Heart right ventricle (tissue), 16 donors: Measurements from ENCODE around the gene GRIK4. TPM values are rescaled to one million over a fixed set of nuclear protein-coding genes. Genes with fewer than 3 reads are reported as not detected.

Experiments
- ATAC-seq, 8 donors: fragments of 200-7000 bp; cut with Tn5 transposase; one replicate each; pipeline ENCODE4 v1.9.1; 2020; ENCODE audit warnings: mild to moderate bottlenecking in 8 of 8, moderate library complexity in 8 of 8, moderate number of reproducible peaks in 1 of 8
- DNase-seq, 2 donors: peaks; one replicate each; pipeline ENCODE4 v3.0.0-alpha.2; 2020
- H3K27ac ChIP-seq, 10 donors: fragments of 200-600 bp; sonication (generic) in 2 of 10; one replicate each; pipeline versions ENCODE4 v1.5.0 to v1.8.0; 2020 to 2022; ENCODE audit warnings: mild to moderate bottlenecking in 3 of 10
- H3K27me3 ChIP-seq, 7 donors: fragments of 200-600 bp; one replicate each; pipeline ENCODE4 v1.8.0; 2021 to 2022; ENCODE audit warnings: mild to moderate bottlenecking in 2 of 7
- H3K36me3 ChIP-seq, 9 donors: fragments of 200-600 bp; sonication (generic) in 1 of 9; one replicate each; pipeline versions ENCODE4 v1.5.0 to v1.8.0; 2020 to 2022; ENCODE audit warnings: mild to moderate bottlenecking in 2 of 9
- H3K4me1 ChIP-seq, 9 donors: fragments of 200-600 bp; sonication (generic) in 1 of 9; one replicate each; pipeline versions ENCODE4 v1.5.0 to v1.8.0; 2020 to 2022; ENCODE audit warnings: mild to moderate bottlenecking in 4 of 9
- H3K4me3 ChIP-seq, 10 donors: fragments of 200-600 bp; sonication (generic) in 2 of 10; one replicate each; pipeline versions ENCODE4 v1.5.0 to v1.8.0; 2020 to 2022; ENCODE audit warnings: mild to moderate bottlenecking in 7 of 10, moderate library complexity in 2 of 10
- H3K9me3 ChIP-seq, 11 donors: fragments of 200-600 bp in 10 of 11; sonication (generic) in 2 of 11; one replicate each; pipeline versions ENCODE4 v1.5.0 to v1.8.0; 2013 to 2022; ENCODE audit warnings: mild to moderate bottlenecking in 2 of 11, control low read depth in 1 of 11, moderate library complexity in 1 of 11
- WGBS, 2 donors: extraction: QIAGEN DNeasy Blood & Tissue Kit; methylation state at CpG; one replicate each; pipeline ENCODE4 v1.1.7; 2013; ENCODE audit warnings: inconsistent platforms in 1 of 2; 5-methylcytosine and 5-hydroxymethylcytosine counted together
- intact Hi-C, 10 donors: fragments of 100-400 bp; cut with DNase I; formaldehyde crosslinking; loops; one replicate each; pipeline versions ENCODE4 v1.11.1 to v1.14.2; 2022
- polyA plus RNA-seq, 2 donors: library from polyadenylated mRNA; stranded (reverse); fragments of 200-250 nt; gene quantifications; one replicate each; pipeline ENCODE4 v1.2.3, GENCODE V29; 2013
- total RNA-seq, 10 donors: library from RNA; stranded (reverse); fragmentation: NEBNext Ultra II Directional in 3 of 10; extraction: Animal tissue kit (Norgen Biotek cat#: 25700) in 3 of 10; gene quantifications; one replicate each; pipeline versions ENCODE4 v1.2.1 to v1.2.4, GENCODE V29; 2021 to 2023
- TF ChIP-seq, protein P1 (sequence below), 9 donors: fragments of 200-600 bp; sonication (generic) in 2 of 9; IDR thresholded peaks; one replicate each; pipeline versions ENCODE4 v1.5.0 to v1.8.0; 2021 to 2022; ENCODE audit warnings: antibody characterized with exemption in 9 of 9, mild to moderate bottlenecking in 5 of 9, moderate library complexity in 1 of 9
- donor health status: Arrhythmogenic right ventricular cardiomyopathy.
- donor health status: ischemic (EF 13 %, LVEDD 7.1; RV severe dilation, severe dysfunction).
- donor health status: healthy with polysubstance abuse.
- donor health status: DM: no; HTN: yes; CAD: no.
- donor health status: DM: no; HTN: no; CAD: no.
- donor health status: ischemic (EF 25% LVEDD 6.9; RV normal size, moderate dysfunction).
- donor health status: ischemic (EF 25% LVEDD 5.7; RV mildly dilated, moderate dysfunction).
- donor health status: healthy.
- donor health status: DM: yes; HTN: yes; CAD: no.
- donor health status: Ischemic cardiomyopathy.
- donor health status: ischemic (EF 35%, LVEDD 5.7; RV mildly dilated, moderate dysfunction).
- donor health status: nonischemic (EF 11% LVEDD 7.7; RV severe dilation, severe dysfunction).
- donor health status: DM: yes; HTN: yes; CAD: no.
- donor health status: PGD.
- donor health status: ischemic (EF 29% LVEDD 5.4; RV normal size, mild dysfunction).
- donor health status: nonischemic (EF 23%, LVEDD 6.1; RV moderate dilation, normal function).

GRIK4 gene
- total and polyA plus RNA-seq, 12 donors, result 0.01 to 0.85 (median 0.37) TPM; not detected in 6

DNA sequence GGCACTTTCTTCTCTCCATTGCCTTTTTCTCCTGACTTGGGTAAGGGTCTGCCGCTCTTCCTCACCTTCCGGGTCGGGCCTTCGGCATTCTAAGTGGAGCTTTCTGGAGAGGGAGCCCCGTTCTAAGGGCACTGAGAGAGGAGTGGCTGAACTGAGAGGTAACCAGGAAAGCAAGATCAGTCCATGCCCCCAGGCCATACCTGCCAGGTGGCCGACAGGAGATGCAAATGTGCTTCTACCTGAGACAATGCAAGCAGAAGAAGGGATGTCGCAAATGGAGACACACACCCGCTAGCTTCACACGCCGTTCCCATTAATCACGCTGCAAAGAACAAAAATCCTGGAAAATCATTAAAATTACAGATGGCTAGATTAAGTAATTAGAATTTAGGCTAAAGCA, 356.0 kb downstream of the GRIK4 start:
- Histone ChIP-seq H3K4me1 (no peaks in the 10 kb centered on the region), H3K4me3 (no peak overlapping the region), H3K9me3 (no peaks in the 10 kb centered on the region), H3K27ac (no peak overlapping the region), H3K27me3 (peaks cover 0 to 32% (median 18%) of the 10 kb centered on the region in 7 donors), H3K36me3 (no peaks in the 10 kb centered on the region)
- TF ChIP-seq, protein P1, sequence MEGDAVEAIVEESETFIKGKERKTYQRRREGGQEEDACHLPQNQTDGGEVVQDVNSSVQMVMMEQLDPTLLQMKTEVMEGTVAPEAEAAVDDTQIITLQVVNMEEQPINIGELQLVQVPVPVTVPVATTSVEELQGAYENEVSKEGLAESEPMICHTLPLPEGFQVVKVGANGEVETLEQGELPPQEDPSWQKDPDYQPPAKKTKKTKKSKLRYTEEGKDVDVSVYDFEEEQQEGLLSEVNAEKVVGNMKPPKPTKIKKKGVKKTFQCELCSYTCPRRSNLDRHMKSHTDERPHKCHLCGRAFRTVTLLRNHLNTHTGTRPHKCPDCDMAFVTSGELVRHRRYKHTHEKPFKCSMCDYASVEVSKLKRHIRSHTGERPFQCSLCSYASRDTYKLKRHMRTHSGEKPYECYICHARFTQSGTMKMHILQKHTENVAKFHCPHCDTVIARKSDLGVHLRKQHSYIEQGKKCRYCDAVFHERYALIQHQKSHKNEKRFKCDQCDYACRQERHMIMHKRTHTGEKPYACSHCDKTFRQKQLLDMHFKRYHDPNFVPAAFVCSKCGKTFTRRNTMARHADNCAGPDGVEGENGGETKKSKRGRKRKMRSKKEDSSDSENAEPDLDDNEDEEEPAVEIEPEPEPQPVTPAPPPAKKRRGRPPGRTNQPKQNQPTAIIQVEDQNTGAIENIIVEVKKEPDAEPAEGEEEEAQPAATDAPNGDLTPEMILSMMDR (IDR thresholded peaks at IDR 0.05), result no peak
- ATAC-seq (no peak), DNase-seq (no peak)
- 72 to 76% methylated on average over 11 of the region's 11 CpGs for WGBS, 2 donors
- intact Hi-C loops, result no loop called here

DNA sequence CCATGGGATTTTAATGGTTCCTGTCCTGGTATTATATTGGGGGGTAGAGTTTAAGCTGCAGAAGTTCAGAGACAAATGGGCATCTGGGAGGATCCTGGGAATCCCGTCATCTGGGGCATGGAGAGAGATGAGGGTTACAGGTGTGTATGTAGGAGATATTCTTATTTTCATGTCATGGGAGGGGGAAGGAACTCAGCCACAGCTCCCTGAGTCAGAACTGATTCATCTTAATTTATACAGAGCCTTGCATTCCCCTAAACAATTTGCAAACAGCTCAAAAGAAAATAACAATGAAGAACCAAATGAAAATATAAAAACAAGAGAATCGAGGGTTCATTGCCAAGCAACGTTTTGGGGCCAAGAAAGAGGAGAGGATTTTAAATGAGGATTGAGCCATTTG, 356.4 kb downstream of the GRIK4 start:
- TF ChIP-seq, protein P1 (IDR thresholded peaks at IDR 0.05), result no peak
- H3K4me1 ChIP-seq, result no peaks in the 10 kb centered on the region
- H3K36me3 ChIP-seq, result no peaks in the 10 kb centered on the region
- ATAC-seq (no peak), DNase-seq (no peak)
- no peak overlapping the region for H3K4me3 ChIP-seq
- no peaks in the 10 kb centered on the region for H3K9me3 ChIP-seq
- peaks cover 0 to 35% (median 18%) of the 10 kb centered on the region in 7 donors for H3K27me3 ChIP-seq
- intact Hi-C loops, result no loop called here
- no peak overlapping the region for H3K27ac ChIP-seq
- 73 to 74% methylated on average over 3 of the region's 3 CpGs for whole genome bisulfite sequencing, 2 donors

DNA sequence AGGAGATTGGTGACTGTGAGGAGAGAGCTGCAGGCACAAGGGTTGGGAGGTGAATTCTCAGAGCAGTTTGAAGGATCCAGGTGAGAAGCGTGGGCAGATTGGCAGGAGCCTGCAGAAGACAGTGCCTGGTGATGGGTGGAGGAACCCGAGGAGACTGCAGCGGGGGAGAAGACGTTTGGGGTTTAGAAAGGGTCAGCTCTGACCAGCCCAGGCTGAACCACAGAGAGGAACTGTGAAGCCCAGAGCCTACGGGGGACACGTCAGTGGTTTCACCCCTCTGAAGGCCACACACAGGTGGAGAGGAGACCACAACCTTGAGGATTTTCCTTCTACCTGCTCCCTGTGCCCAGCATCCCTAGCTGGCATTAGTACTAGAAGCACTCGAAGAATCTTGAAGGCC, 357.5 kb downstream of the GRIK4 start:
- ATAC-seq (no peak), DNase-seq (no peak)
- TF ChIP-seq, protein P1 (IDR thresholded peaks at IDR 0.05), result no peak
- no peaks in the 10 kb centered on the region for H3K4me1 ChIP-seq
- H3K27me3 ChIP-seq, result peaks cover 0 to 35% (median 18%) of the 10 kb centered on the region in 7 donors
- WGBS, 2 donors, result 81 to 90% methylated on average over 7 of the region's 7 CpGs
- H3K27ac ChIP-seq, result no peak overlapping the region
- no peaks in the 10 kb centered on the region for H3K36me3 ChIP-seq
- H3K4me3 ChIP-seq, result no peak overlapping the region
- intact Hi-C loops, result no loop called here
- H3K9me3 ChIP-seq, result no peaks in the 10 kb centered on the region

DNA sequence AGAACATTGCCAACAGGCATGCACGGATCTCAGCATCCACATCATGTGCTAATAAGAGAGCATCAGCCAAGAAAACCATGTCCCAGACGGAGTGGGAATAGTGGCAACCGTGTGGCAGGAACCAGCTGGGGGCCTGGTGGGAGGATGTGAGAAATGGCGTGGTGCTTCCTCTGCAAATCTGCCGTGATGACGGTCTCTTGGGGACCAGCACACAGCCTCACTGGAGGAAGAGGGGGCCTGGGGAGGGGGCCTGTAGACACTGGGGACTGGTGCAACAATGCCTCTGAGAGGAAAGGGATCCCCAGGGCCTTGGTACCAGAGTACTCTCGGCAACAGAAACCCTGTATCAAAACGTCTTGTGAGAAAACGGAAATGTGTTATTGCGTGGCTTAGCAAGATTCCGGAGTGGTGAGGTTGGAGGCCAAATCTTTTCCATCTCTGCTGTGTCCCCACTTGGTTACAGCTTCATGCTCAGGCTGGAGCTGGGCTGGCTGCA, 358.0 kb downstream of the GRIK4 start:
- Histone ChIP-seq H3K4me1 (no peaks in the 10 kb centered on the region), H3K27me3 (peaks cover 0 to 35% (median 18%) of the 10 kb centered on the region in 7 donors), H3K4me3 (no peak overlapping the region), H3K36me3 (no peaks in the 10 kb centered on the region), H3K27ac (no peak overlapping the region), H3K9me3 (no peaks in the 10 kb centered on the region)
- intact Hi-C loops, result no loop called here
- DNase-seq (no peak), ATAC-seq (no peak)
- TF ChIP-seq, protein P1 (IDR thresholded peaks at IDR 0.05), result no peak
- WGBS, 2 donors, result 47 to 67% methylated on average over 11 of the region's 11 CpGs
